Rectal smooth muscle tissue (tissue), 1 donor: ENCODE data around the gene COPE.
"Not testable (repeated sequence)": the region's sequence is repeated elsewhere in the genome, so short reads cannot be mapped to it uniquely, and the experiment has no call there.

Experiments
- H3K27ac ChIP-seq: one replicate; pipeline ENCODE4 v1.7.0; 2013; ENCODE audit warnings: low read depth, low read length, inconsistent platforms
- H3K27me3 ChIP-seq: one replicate; pipeline ENCODE4 v1.7.0; 2013; ENCODE audit warnings: low read length; ENCODE audit not compliant: control insufficient read depth, insufficient read depth
- H3K36me3 ChIP-seq: one replicate; pipeline ENCODE4 v1.7.0; 2013; ENCODE audit warnings: low read length; ENCODE audit not compliant: control insufficient read depth, insufficient read depth
- H3K4me1 ChIP-seq: one replicate; pipeline ENCODE4 v1.7.0; 2013; ENCODE audit warnings: low read length; ENCODE audit not compliant: control insufficient read depth, insufficient read depth
- H3K4me3 ChIP-seq: one replicate; pipeline ENCODE4 v1.7.0; 2013; ENCODE audit warnings: low read length
- H3K9ac ChIP-seq: one replicate; pipeline ENCODE4 v1.7.0; 2013; ENCODE audit warnings: low read length

Gene COPE

DNA sequence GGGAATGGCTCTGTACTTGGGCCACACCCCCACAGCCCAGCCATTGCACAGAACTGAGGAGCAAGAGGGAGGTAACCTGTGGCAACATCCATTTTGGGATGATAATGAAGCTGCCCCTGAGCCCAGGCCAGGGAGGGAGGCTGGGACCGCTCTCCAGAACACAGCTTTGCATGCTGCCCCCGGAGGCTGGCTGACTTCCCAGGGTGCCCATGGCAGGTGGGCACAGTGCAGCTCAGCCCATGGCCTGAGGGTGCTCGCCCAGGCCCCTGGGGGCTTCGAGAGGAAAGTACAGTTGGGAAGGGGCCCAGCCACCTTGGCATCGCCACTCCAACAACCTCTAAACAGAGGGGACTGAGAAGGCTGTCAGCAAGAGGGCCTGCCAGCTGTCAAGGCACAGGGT, 5.7 kb downstream of the COPE start:
- Histone ChIP-seq H3K27me3 (no peaks in the 10 kb centered on the region), H3K27ac (no peak overlapping the region), H3K4me3 (no peak overlapping the region), H3K4me1 (peaks cover 1% of the 10 kb centered on the region), H3K36me3 (peaks cover 13% of the 10 kb centered on the region), H3K9ac (no peak overlapping the region)

DNA sequence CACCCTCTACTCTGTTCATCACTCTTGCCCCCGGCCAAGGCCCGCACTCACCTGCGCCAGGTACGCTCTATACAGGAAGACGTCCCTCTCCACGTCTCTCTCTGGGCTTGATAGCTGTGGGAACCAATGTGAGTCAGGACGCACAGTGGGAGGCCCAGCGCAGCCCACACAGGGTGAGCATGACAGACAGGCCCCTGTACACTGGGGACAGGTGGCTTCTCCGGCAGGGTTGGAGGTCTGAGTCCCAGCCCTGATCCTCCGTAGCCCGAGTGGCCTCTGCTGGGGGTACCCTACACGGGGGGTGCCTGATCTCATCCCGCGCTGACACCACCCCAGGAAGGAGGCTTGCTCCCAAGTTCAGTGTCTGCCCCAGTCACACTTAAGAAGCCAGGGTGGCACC, 6.3 kb downstream of the COPE start:
- Histone ChIP-seq H3K36me3 (peaks cover 13% of the 10 kb centered on the region), H3K4me1 (no peaks in the 10 kb centered on the region), H3K27ac (no peak overlapping the region), H3K27me3 (no peaks in the 10 kb centered on the region), H3K4me3 (no peak overlapping the region), H3K9ac (no peak overlapping the region)

DNA sequence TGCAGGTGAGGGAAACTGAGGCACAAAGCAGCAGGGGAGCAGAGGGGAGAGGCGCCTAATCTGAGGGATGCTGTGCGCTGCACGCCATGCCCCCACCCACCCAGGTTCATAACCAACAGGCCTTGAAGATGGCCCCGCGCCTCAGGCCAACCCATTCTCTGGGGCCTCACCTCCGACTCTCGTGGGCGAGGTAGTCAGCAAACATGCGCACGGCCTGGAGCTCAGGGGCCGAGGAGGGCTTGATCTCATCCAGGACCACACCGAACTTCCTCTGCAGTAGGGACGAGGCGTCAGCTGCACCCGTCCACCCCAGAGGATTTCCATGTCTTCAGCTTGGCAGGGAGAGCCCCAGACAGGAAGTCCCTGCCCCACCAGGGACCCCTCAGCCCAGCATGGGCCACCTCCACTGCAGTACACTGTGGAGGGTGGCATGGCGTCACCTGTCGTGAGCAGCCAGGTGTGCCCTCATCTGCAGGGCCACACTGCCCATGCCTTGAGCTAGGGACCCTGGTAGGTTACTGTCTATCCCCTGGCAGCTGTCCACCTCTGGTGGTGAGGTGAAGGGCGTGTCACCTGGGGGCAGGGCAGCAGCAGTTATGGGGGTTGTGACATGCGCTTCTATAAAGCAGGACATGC, 8.3 kb downstream of the COPE start:
- Histone ChIP-seq H3K27me3 (no peaks in the 10 kb centered on the region), H3K9ac (no peak overlapping the region), H3K4me1 (no peaks in the 10 kb centered on the region), H3K4me3 (no peak overlapping the region), H3K27ac (no peak overlapping the region), H3K36me3 (peaks cover 18% of the 10 kb centered on the region)

DNA sequence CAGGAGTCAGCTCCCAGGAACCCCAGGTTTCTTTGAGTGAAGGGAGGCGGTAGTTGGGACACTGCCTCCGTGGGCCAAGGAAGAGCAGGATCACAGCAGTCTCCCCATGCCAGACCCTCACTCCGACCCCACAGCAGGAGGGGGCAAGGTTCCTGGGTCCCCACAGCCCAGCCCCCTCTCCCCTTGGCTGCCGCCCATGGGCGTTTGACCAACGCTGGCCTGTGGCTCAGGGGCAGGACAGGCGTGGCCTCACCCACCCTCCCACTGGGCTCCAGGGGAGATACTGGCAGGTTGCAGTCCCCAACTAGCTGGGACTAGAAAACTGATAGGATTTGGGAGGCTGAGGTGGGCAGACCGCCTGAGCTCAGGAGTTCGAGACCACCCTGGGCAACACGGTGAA, 9.2 kb downstream of the COPE start:
- Histone ChIP-seq H3K9ac (no peak overlapping the region), H3K27me3 (no peaks in the 10 kb centered on the region), H3K27ac (no peak overlapping the region), H3K4me3 (no peak overlapping the region), H3K4me1 (no peaks in the 10 kb centered on the region), H3K36me3 (peaks cover 18% of the 10 kb centered on the region)

DNA sequence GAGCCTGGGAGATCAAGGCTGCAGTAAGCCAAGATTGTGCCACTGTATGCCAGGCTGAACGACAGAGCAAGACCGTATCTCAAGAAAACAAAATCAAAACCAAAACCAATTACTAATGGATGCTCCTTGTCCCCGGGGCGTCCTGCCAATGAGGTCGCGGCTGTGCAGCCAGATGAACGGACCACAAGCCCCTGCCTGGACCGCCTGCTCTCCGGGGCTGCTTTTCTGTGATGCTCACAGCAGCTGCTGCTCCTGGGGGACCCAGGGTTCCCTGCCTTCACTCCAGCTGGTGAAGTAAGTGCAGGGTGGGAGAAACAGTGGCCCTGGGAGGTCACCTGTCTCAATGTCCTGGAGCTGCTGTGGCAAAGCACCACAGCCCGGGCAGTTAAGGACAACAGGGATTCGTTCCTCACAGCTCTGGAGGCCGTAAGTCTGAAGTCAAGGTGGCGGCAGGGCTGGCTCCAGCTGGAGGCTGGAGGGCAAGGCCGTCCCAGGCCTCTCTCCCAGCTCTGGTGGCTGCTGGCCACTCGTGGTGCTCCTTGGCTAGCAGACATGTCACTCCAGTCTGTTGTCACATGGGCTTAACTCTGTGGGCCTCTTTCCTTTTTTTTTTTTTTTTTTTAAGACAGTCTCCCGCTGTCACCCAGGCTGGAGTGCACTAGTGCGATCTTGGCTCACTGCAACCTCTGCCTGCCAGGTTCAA, 10.1 kb downstream of the COPE start:
- Histone ChIP-seq H3K27me3 (no peaks in the 10 kb centered on the region), H3K9ac (no peak overlapping the region), H3K4me1 (no peaks in the 10 kb centered on the region), H3K4me3 (no peak overlapping the region), H3K27ac (no peak overlapping the region), H3K36me3 (peaks cover 22% of the 10 kb centered on the region)

DNA sequence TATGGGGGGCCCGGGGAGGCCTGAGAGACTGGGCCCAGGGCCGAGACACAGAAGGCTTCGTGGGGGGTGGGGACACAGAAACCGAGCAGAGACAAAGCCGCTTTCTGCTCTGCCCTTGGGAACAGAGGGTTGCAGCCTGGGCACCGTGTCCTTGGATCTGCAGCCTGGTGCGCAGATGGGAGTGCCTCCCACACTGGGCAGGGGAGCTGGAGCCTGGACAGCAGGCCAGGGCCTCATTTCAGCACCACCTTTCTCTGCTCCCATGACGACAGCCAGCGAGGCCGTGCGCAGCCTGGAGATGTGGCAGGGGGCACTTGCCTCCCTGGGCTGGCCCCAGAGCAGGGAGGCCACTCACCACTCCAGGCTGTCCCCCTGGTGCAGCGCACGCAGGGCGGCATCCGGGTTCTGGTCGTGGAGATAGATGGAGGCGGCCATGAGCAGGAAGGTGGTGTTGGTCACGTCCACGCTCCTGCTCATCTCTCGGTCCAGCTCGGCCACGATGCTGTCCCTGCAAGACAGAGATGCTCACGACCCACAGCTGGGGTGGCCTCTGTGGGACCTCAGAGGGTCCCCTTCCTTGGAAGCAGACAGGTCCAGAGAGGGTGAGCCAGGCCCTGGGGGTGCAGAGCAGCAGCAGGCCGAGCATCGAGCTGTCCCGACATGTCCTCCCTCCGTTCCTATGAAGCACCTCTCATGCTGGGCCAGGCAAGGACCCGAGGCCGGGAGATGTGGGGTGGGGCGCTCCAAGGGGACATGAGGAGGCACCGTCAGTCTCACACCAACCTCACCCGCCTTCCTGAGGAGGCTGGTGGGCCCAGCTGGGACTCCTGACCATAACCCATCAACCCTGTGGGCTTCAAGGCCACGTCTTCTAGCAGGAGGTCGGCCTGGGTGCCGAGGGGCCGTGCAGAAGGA, 12.3 kb downstream of the COPE start:
- no peaks in the 10 kb centered on the region for H3K27me3 ChIP-seq
- no peaks in the 10 kb centered on the region for H3K4me1 ChIP-seq
- H3K4me3 ChIP-seq: no peak overlapping the region
- peaks cover 13% of the 10 kb centered on the region for H3K36me3 ChIP-seq
- no peak overlapping the region for H3K27ac ChIP-seq
- no peak overlapping the region for H3K9ac ChIP-seq

DNA sequence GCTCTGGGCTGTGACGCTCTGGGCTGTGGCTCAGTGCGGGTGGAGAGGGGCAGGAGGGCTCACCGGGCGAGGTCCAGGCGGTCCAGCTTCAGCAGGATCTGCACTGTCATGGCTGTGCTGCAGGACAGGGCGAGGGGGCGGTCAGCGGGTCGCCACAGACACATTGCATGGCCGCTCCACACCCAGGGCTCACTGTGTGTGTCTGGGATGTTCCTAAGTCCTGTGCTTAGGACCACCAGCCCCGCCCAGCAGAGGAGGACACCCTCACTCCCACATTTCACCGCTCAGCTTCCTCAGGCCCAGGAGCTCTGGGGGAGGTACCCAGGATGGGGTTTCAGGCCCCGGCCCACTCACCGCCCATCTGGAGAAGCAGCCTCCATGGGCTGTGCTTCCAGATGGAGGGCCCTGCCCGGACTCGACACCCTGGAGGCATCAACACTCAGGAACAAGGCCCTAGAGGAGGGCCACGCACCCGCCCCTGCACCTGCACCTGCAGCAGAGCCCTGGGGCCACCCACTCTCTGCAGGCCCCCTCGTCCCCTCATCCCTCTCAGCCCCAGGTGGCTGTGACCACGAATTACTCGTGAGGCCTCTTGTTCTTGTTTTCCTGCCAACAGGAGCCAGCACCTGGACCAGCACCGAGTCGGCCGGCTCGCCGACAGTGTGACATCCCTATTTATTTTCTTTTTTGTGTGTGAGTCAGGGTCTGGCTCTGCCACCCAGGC, 13.5 kb downstream of the COPE start:
- Histone ChIP-seq H3K9ac (no peak overlapping the region), H3K4me3 (no peak overlapping the region), H3K27ac (no peak overlapping the region), H3K36me3 (peaks cover 17% of the 10 kb centered on the region), H3K4me1 (no peaks in the 10 kb centered on the region), H3K27me3 (no peaks in the 10 kb centered on the region)

DNA sequence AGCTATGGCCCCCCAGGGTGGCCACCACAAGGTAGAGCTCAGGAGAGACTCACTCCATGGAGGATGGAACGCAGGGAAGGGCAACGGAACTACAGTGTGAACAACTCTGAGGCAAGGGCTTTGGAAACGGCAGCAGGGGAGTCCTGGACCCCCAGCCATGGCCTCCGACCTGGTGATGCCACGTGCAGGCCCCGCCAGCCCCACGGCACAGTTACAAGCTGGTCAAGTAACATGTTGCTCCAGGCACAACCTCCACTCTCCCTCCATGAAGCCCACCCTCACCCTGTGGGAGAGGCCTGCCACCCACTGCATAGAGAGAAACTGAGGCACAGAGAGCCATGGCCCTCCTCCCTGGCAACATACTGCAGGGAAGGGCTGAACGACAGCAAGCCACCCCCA, 14.1 kb downstream of the COPE start:
- Histone ChIP-seq H3K27me3 (no peaks in the 10 kb centered on the region), H3K9ac (no peak overlapping the region), H3K36me3 (peaks cover 19% of the 10 kb centered on the region)

DNA sequence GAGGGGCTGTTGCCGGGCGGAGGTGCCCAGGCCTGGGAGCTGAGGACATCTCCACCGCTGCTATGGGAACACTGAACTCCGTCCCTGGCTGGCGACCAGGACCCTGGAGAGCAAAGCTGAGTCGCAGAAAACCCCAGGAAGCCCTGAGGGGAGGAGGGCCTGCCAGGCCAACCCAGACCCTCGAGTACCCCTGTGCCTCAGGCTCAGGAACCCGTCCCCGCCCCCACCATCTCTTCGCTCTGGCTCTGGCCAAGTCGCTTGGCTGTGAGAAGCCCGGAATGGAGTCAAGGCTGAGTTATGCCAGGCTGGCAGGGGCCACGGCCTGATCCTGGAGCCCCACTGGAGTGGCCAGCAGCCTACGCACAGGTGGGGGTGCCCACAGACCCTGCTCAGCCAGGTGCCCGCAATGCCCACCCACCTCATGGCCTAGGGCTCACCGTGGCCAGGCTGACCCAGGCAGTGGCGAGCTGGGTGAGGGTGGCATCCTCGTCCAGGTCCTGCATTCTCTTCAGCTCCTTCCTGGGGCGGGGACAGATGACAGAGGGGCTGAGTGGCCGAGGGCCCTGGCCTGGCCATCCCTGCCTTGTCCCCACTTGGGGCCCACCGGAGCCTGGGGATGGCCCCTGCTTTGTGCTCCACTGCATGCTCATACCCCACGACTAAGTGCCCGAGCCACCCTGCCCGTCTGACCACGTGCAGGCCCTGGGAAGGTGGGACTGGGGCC, 14.7 kb downstream of the COPE start:
- H3K27ac ChIP-seq: no peak overlapping the region
- peaks cover 22% of the 10 kb centered on the region for H3K36me3 ChIP-seq
- no peak overlapping the region for H3K9ac ChIP-seq

More for the DNA sequence above, 14.1 kb downstream of the COPE start:
- H3K4me3 ChIP-seq: no peak overlapping the region
- no peak overlapping the region for H3K27ac ChIP-seq
- no peaks in the 10 kb centered on the region for H3K4me1 ChIP-seq

DNA sequence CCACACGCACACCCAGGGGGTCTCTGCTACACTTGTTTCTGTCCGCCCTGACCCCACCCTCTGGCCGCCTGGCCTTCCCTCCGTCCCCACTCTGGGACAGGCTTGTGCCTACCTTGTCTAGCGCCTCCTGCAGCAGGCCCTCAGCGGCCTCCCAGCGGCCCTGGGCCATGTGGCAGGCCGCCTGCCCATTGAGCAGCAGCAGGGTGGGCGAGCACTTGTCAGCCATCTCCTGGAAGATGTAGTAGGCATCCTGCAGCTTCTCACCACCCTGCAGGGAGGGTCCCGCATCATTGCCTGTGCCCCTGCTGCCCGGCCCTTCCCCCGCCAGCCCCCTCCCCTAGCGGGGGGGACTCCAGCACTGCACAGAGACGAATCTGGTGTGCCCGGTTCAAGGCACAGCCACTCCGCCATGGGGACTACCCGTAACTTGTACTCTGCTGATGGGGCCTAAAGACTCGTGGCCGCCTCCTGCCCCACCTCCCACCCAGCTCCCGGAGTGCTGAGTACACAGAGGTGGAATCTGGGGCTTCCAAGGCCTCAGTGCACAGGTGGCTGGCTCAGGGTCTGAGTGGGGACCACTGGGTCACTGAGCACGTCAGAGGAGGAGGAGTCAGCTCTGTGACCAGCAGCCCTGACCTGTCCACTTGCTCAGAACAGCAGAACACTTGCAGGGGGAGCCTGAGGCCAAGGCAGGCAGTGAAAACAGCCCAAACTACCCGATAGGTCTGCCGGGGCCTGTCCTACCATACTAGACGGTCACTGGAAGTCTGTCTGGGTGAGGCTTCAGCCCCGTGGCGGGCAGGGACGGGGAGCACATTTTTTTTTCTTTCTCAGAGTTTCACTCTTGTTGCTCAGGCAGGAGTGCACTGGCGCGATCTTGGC, 15.8 kb downstream of the COPE start:
- Histone ChIP-seq H3K36me3 (peaks cover 23% of the 10 kb centered on the region), H3K27ac (no peak overlapping the region), H3K27me3 (no peaks in the 10 kb centered on the region), H3K9ac (no peak overlapping the region), H3K4me3 (no peak overlapping the region), H3K4me1 (no peaks in the 10 kb centered on the region)

More for the DNA sequence above, 14.7 kb downstream of the COPE start:
- Histone ChIP-seq H3K4me1 (no peaks in the 10 kb centered on the region), H3K27me3 (no peaks in the 10 kb centered on the region), H3K4me3 (no peak overlapping the region)

DNA sequence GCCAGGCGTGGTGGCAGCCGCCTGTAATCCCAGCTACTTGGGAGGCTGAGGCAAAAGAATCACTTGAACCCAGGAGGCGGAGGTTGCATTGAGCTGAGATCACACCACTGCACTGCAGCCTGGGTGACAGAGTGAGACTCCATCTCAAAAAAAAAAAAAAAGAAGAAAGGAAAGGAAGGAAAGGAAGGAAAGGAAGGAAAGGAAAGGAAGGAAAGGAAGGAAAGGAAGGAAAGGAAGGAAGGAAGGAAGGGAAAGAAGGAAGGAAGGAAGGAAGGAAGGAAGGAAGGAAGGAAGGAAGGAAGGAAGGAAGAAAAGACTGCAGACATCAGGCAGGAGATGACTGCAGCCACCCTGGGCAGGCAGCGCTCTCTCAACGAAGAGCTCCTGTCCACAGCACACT, 16.7 kb downstream of the COPE start:
- H3K27ac ChIP-seq, H3K4me3 ChIP-seq, H3K4me1 ChIP-seq, H3K27me3 ChIP-seq, H3K9ac ChIP-seq: not testable (repeated sequence)
- peaks cover 23% of the 10 kb centered on the region for H3K36me3 ChIP-seq
